OCI-M2 (cell line): ENCODE results near the gene NMRK1.

ENCODE experiments used
- DNase-seq: peaks from one replicate; lab custom pipeline; 2025; ENCODE audit not compliant: unreplicated experiment; lab: John Stamatoyannopoulos, UW

NMRK1 gene

GRCh38 chr9:75063556-75064305 is 24.2 kb downstream of the NMRK1 start:
- no peak for DNase-seq

- DNase-seq: no peak
Measured at GRCh38 chr9:75061169-75061568, 26.8 kb downstream of the NMRK1 start.

GRCh38 chr9:75054368-75055001 is 33.5 kb downstream of the NMRK1 start:
- DNase-seq: no peak

- DNase-seq: no peak
Measured at GRCh38 chr9:75053869-75054268, 34.1 kb downstream of the NMRK1 start.

GRCh38 chr9:75051285-75051684 is 36.7 kb downstream of the NMRK1 start:
- no peak for DNase-seq

GRCh38 chr9:75047506-75047905 is 40.4 kb downstream of the NMRK1 start:
- DNase-seq: no peak

GRCh38 chr9:75046725-75047345 is 41.1 kb downstream of the NMRK1 start:
- no peak for DNase-seq

- DNase-seq: no peak
Measured at GRCh38 chr9:75041041-75041440, 46.9 kb downstream of the NMRK1 start.

- DNase-seq: no peak
Measured at GRCh38 chr9:75039801-75040200, 48.2 kb downstream of the NMRK1 start.

- no peak for DNase-seq
Measured at GRCh38 chr9:75039009-75039408, 48.9 kb downstream of the NMRK1 start.

GRCh38 chr9:75036793-75037192 is 51.2 kb downstream of the NMRK1 start:
- DNase-seq: no peak

- DNase-seq: no peak
Measured at GRCh38 chr9:75033791-75034473, 54.0 kb downstream of the NMRK1 start.

- no peak for DNase-seq
Measured at GRCh38 chr9:75027187-75028107, 60.5 kb downstream of the NMRK1 start.

GRCh38 chr9:75023846-75024245 is 64.1 kb downstream of the NMRK1 start:
- no peak for DNase-seq

- no peak for DNase-seq
Measured at GRCh38 chr9:75019654-75020053, 68.3 kb downstream of the NMRK1 start.

GRCh38 chr9:75019022-75019421 is 68.9 kb downstream of the NMRK1 start:
- no peak for DNase-seq

GRCh38 chr9:75017378-75017777 is 70.6 kb downstream of the NMRK1 start:
- no peak for DNase-seq

- no peak for DNase-seq
Measured at GRCh38 chr9:75013735-75014134, 74.2 kb downstream of the NMRK1 start.
